Esophagus (tissue), 2 donors: ENCODE results near the gene CHAC2. TPM values are rescaled to one million over a fixed set of nuclear protein-coding genes. Genes with fewer than 3 reads are reported as not detected.

Source experiments
- H3K27ac ChIP-seq, 2 donors: one replicate each; pipeline ENCODE4 v1.5.1; 2013; ENCODE audit warnings: low read depth in 2 of 2, mild to moderate bottlenecking in 2 of 2, inconsistent platforms in 1 of 2, low read length in 1 of 2, moderate library complexity in 1 of 2
- H3K27me3 ChIP-seq, 2 donors: one replicate each; pipeline ENCODE4 v1.6.1; 2013; ENCODE audit warnings: low read length in 2 of 2, control low read depth in 1 of 2, mild to moderate bottlenecking in 1 of 2; ENCODE audit not compliant: insufficient read depth in 2 of 2, control insufficient read depth in 1 of 2
- H3K36me3 ChIP-seq, 2 donors: one replicate each; pipeline ENCODE4 v1.6.1; 2013; ENCODE audit warnings: low read length in 1 of 2; ENCODE audit not compliant: control insufficient read depth in 2 of 2, insufficient read depth in 2 of 2
- H3K4me1 ChIP-seq, 2 donors: one replicate each; pipeline ENCODE4 v1.6.1; 2013; ENCODE audit warnings: low read length in 1 of 2; ENCODE audit not compliant: control insufficient read depth in 2 of 2, insufficient read depth in 2 of 2
- H3K4me3 ChIP-seq, 2 donors: one replicate each; pipeline ENCODE4 v1.5.1; 2013; ENCODE audit warnings: low read length in 2 of 2, mild to moderate bottlenecking in 2 of 2, low read depth in 1 of 2, moderate library complexity in 1 of 2
- H3K9me3 ChIP-seq, 2 donors: one replicate each; pipeline ENCODE4 v1.6.1; 2013; ENCODE audit warnings: mild to moderate bottlenecking in 2 of 2, low read depth in 1 of 2, low read length in 1 of 2, moderate library complexity in 1 of 2; ENCODE audit not compliant: control insufficient read depth in 2 of 2, insufficient read depth in 1 of 2
- WGBS, 2 donors: extraction: QIAGEN DNeasy Blood & Tissue Kit; methylation state at CpG; one replicate each; pipeline ENCODE4 v1.1.7; 2013; 5-methylcytosine and 5-hydroxymethylcytosine counted together
- polyA plus RNA-seq, 2 donors: library from polyadenylated mRNA; stranded (reverse); fragments of 200-250 nt; gene quantifications; one replicate each; pipeline ENCODE4 v1.2.3, GENCODE V29; 2013
- donor health status: healthy with polysubstance abuse.
- donor health status: Bipolar disorder and iron deficiency.

CHAC2 gene
- polyA plus RNA-seq, 2 donors = 4.1 to 6.2 TPM

- Histone ChIP-seq H3K27me3 (no peaks in the 10 kb centered on the region), H3K9me3 (no peaks in the 10 kb centered on the region), H3K27ac (peak within 1 kb of the TSS; percentile 87 to 93), H3K36me3 (no peaks in the 10 kb centered on the region), H3K4me3 (peak within 1 kb of the TSS; percentile 98), H3K4me1 (peaks cover 0 to 6% of the 10 kb centered on the region in 2 donors)
- 0 to 1% methylated on average over 66 to 77 of the region's 77 CpGs for WGBS, 2 donors
Measured at GRCh38 chr2:53786705-53787613, 19.4 kb downstream of the CHAC2 start, which contains the start of the genes ASB3 and ERLEC1. ASB3 (minus strand) TSS chr2:53786953; CDS start chr2:53765572, 21,381 bp downstream. ERLEC1 (plus strand) TSS chr2:53787044; CDS start chr2:53787211, 167 bp downstream.

GRCh38 chr2:53787614-53788289, 20.1 kb downstream of the CHAC2 start:
- H3K9me3 ChIP-seq = no peaks in the 10 kb centered on the region
- no peaks in the 10 kb centered on the region for H3K36me3 ChIP-seq
- peak overlapping the region; percentile 87 to 93 for H3K27ac ChIP-seq
- peak overlapping the region; percentile 98 for H3K4me3 ChIP-seq
- peaks cover 0 to 6% of the 10 kb centered on the region in 2 donors for H3K4me1 ChIP-seq
- 2 to 3% methylated on average over 17 of the region's 17 CpGs for WGBS, 2 donors
- H3K27me3 ChIP-seq = no peaks in the 10 kb centered on the region

DNA sequence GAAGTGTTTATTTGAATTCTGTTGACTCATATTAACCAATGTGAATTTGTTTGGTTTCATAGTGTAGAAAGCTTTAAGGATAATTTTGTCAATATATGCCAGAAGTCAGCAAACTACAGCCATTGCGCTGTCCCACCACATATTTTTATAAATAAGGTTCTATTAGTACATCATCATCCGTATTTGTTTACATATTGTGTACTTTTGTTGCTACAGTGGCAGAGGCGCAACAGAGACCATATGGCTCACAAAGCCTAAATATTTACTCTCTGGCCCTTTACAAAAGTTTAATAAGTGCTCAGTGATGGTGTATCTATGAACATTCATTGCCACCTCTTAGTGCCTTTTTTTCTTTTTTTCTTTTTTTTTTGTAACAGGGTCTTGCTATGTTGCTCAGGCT, 25.7 kb downstream of the CHAC2 start:
- Histone ChIP-seq H3K9me3 (no peaks in the 10 kb centered on the region), H3K36me3 (peaks cover 0 to 2% of the 10 kb centered on the region in 2 donors), H3K27me3 (no peaks in the 10 kb centered on the region), H3K4me1 (no peaks in the 10 kb centered on the region), H3K4me3 (no peak overlapping the region), H3K27ac (no peak overlapping the region)
- WGBS, 2 donors = 78 to 88% methylated on average over 3 of the region's 3 CpGs

DNA sequence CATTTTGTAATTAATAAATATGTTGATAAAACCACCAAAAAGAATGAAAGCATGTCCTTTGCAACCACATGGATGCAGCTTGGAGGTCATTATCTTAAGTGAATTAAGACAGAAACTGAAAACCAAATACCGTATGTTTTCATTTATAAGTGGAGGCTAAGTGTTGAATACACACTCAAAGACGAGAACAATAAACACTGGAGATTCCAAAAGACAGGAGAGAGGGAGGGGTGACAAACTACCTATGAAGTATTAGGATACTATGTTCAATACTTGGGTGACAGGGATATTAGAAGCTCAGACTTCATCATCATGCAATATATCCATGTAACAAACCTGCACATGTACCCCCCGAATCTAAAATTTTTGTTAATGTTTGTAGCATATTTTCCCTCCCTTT, 26.2 kb downstream of the CHAC2 start:
- Histone ChIP-seq H3K27me3 (no peaks in the 10 kb centered on the region), H3K4me3 (no peak overlapping the region), H3K36me3 (peaks cover 0 to 3% of the 10 kb centered on the region in 2 donors), H3K9me3 (no peaks in the 10 kb centered on the region), H3K27ac (no peak overlapping the region), H3K4me1 (no peaks in the 10 kb centered on the region)
- WGBS, 2 donors = 84 to 85% methylated on average over 3 of the region's 3 CpGs

- no peaks in the 10 kb centered on the region for H3K27me3 ChIP-seq
- H3K9me3 ChIP-seq = no peaks in the 10 kb centered on the region
- no peaks in the 10 kb centered on the region for H3K4me1 ChIP-seq
- H3K4me3 ChIP-seq = no peak overlapping the region
- H3K36me3 ChIP-seq = peaks cover 3 to 5% of the 10 kb centered on the region in 2 donors
- no peak overlapping the region for H3K27ac ChIP-seq
Measured at GRCh38 chr2:53801547-53801946, 33.9 kb downstream of the CHAC2 start.

DNA sequence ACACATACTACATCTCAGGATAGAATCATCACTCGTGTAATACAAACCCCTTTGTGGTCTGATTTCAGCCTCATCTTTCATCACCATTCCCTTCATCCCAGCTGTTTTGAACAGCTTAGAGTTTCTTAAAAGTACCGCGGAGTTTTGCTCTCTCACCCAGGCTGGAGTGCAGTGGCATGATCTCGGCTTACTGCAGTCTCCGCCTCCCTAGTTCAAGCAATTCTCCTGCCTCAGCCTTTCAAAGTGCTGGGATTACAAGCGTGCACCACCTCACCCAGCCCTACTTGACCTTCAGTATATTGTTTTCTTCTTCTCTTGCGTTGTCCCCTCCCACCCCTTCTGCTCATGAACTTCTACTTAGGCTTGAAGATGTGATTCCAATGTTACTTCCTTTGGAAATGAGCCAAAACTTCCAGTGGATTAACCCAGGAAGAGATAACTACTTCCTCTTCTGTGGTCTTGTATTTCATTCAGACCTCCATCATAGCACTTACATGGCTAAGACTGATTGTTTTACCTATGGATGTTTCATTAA, 35.1 kb downstream of the CHAC2 start:
- no peaks in the 10 kb centered on the region for H3K27me3 ChIP-seq
- peaks cover 3 to 5% of the 10 kb centered on the region in 2 donors for H3K36me3 ChIP-seq
- H3K4me1 ChIP-seq = no peaks in the 10 kb centered on the region
- no peaks in the 10 kb centered on the region for H3K9me3 ChIP-seq
- no peak overlapping the region for H3K4me3 ChIP-seq
- no peak overlapping the region for H3K27ac ChIP-seq
- 85 to 86% methylated on average over 7 of the region's 7 CpGs for WGBS, 2 donors

GRCh38 chr2:53811601-53812000, 44.0 kb downstream of the CHAC2 start:
- Histone ChIP-seq H3K4me3 (no peak overlapping the region), H3K36me3 (no peaks in the 10 kb centered on the region), H3K9me3 (no peaks in the 10 kb centered on the region), H3K27me3 (no peaks in the 10 kb centered on the region), H3K27ac (no peak overlapping the region), H3K4me1 (no peaks in the 10 kb centered on the region)
- WGBS, 2 donors = 94 to 99% methylated on average over 3 of the region's 3 CpGs

DNA sequence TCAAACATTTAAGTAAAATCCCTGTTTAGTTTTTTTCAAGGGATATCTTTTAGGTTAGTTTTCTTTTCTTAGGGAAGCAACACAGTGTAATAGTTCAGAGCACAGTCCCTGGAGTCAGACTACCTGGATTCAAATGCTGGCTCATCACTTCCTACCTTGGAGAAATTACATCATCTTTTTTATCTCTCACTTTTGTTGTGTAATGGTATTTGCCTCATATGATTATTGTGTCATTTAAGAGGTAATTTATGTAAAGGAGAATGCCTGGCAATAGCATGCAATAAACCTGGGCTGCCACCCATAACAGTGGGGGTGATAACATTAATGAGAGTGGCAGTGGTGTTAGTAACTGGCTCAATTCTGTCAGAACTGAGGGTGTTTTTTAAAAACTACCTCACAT, 45.5 kb downstream of the CHAC2 start:
- no peaks in the 10 kb centered on the region for H3K36me3 ChIP-seq
- no peaks in the 10 kb centered on the region for H3K27me3 ChIP-seq
- H3K4me1 ChIP-seq = no peaks in the 10 kb centered on the region
- H3K27ac ChIP-seq = no peak overlapping the region
- no peak overlapping the region for H3K4me3 ChIP-seq
- H3K9me3 ChIP-seq = no peaks in the 10 kb centered on the region

GRCh38 chr2:53818854-53819435, 51.3 kb downstream of the CHAC2 start:
- Histone ChIP-seq H3K9me3 (no peaks in the 10 kb centered on the region), H3K4me1 (no peaks in the 10 kb centered on the region), H3K4me3 (no peak overlapping the region), H3K36me3 (no peaks in the 10 kb centered on the region), H3K27me3 (no peaks in the 10 kb centered on the region), H3K27ac (no peak overlapping the region)
- 86 to 90% methylated on average over 3 of the region's 3 CpGs for WGBS, 2 donors
